Measurements from ENCODE around the gene EAF2.

The EAF2 gene

DNA sequence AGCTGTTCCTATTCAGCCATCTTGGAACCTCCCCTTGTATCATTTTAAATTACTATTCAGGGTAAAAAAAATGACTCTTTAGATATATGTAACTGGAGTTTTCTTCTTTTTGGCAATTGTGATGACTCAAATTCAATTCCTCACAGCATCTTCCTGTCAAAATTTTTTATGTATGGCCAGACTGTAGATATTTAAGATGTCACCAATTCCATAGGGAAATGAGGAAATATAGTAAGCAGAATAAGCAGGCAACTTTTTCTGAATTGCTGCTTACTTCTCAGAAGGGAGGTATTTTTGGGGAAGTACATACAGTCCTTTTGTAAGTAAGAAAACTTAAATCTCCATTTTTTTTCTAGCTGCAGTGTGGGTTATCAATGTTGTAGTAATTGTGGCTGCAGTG lies 28.8 kb downstream of the EAF2 start:
- no peak for DNase-seq

DNA sequence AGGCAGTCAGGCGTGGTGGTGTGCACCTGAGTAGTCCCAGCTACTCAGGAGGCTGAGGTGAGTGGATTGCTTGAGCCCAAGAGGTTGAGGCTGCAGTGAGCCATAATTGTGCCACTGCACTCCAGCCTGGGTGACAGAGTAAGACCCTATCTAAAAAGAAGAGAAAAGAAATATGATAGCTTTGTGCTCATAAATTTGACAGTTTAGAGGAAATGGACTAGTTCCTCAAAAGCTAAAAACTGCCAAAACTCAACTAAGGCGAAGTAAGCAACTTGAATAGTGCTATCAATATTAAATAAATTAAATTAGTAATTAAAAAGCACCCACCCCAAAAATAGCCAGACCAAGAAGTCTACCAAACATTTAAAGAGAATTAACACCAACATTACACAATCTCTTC lies 34.7 kb downstream of the EAF2 start:
- DNase-seq = no peak

GRCh38 chr3:121870717-121871116 lies 35.7 kb downstream of the EAF2 start:
- peak; percentile 4 for DNase-seq

- no peak for DNase-seq
Observed at GRCh38 chr3:121871430-121871829, 36.4 kb downstream of the EAF2 start.

- no peak for DNase-seq
Observed at GRCh38 chr3:121878411-121878810, 43.4 kb downstream of the EAF2 start.

DNA sequence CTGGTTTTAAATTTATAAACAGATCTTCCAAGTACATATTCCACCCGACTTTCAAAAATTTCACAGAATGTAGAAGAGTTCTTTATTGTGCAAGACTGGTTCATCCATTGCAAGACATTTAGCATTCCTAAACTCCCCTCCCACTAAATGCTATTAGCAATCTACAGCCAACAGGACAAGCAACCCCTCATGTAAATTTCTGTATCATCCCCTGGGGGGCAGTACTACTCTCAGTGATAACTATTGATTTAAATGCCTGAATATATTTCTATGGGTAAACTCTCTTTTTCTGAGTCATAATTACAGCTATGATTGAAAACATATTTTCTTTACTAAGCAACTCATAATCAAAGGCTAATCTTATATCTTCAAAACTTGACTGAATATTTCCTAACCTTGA lies 48.5 kb downstream of the EAF2 start:
- peak; percentile 62 for DNase-seq

GRCh38 chr3:121885386-121885785 lies 50.4 kb downstream of the EAF2 start:
- DNase-seq = no peak

GRCh38 chr3:121894301-121894990 lies 59.4 kb downstream of the EAF2 start, which contains the start of gene SLC15A2:
TSS of gene SLC15A2 (plus strand) at chr3:121894401. CDS start at chr3:121894477, 76 bp downstream.
- no peak for DNase-seq

DNA sequence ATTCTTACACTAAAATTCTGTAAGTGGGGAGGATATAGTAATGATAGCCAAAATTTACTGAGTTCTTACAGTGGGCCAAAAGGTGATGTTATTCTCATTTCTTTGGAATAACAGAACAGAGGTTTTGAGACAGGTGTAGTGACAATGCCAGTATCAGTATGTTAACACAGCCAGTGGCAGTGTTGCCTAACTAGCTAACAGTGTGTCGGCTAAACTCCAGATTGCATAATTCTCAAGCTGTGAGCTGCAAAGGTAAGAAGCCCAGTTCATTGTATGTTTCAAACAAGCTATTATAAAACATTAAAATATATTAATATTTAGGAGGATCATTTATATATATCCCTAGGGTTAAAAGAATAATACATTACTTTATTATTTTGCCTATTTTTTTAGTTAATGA lies 60.1 kb downstream of the EAF2 start:
- DNase-seq = no peak

DNA sequence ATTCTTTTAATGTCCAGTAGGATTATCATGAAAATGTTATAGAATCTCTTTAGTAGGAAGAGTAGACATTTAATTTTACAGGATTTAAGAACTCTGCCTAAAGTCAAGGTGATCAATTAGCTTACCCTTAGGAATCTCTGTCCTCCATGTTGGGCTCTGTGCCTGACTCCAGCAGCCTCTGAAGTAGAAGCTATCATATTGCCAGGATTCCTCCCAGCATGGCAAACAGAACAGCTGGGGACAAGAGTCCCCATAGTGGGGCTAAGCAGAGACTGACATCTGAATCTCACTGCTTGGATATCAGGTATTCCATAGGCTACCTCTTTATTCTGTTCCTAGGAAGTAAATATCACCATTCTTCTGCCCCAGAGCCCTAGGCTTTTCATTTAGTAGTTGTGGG lies 60.7 kb downstream of the EAF2 start:
- no peak for DNase-seq

DNA sequence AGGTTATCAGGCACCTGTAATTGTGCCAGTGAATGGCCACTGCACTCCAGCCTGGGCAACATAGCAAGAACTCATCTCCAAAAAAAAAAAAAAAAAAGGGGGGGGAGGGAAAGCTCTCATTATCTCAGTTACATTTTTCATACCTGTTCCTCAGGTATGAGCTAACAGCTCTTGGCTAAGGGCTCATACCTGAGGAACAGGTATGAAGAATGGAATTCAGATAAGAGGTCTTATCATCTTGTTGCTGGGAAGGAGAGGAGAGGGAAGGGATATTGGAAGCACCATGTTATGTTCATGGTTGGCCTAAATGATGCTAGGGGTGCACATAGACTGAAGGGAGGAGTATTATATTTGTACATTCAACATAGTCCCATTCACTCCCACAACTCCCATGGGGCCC lies 61.8 kb downstream of the EAF2 start:
- no peak for DNase-seq

GRCh38 chr3:121897296-121897695 lies 62.3 kb downstream of the EAF2 start:
- DNase-seq = no peak

- peak; percentile 13 for DNase-seq
Observed at GRCh38 chr3:121913305-121913990, 78.4 kb downstream of the EAF2 start.

DNA sequence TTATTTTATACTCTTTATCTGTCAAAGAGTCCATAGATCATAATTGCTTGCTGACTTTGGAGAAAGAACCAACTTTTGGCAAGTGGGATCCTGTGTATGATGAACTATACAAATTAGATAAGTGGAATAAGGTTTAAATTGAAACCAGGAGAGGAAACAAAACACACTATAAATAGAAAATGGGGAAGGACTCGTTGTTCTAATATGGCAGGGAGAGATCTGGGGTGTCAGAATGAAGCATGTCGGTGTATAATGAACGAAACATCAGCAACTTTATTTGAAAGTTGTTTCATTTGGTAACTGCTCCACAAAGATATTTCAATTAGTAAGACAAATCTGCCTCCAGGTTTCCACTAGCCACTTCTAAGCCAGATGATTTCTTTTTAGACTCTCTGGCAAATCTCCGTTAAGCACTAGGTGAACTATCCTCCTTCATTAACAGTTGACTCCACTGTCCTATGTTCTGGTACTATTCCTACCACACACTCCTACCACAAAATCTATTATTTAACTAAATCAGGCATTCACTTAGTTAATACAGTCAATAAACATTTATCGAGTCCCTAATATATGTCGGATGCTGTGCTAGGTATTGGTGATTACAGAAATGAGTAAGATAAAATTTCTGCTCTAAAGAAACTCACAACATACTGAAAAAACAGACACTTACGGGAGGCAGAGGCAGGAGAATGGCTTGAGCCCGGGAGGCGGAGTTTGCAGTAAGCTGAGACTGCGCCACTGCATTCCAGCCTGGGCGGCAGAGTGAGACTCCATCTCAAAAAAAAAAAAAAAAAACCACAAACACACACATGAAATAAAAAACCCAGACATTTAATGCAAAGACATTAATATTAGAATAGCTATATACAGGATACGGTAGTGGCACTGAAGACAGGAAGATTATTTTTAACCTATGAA lies 79.3 kb downstream of the EAF2 start:
- no peak for DNase-seq

GRCh38 chr3:121916189-121916588 lies 81.2 kb downstream of the EAF2 start:
- no peak for DNase-seq

DNA sequence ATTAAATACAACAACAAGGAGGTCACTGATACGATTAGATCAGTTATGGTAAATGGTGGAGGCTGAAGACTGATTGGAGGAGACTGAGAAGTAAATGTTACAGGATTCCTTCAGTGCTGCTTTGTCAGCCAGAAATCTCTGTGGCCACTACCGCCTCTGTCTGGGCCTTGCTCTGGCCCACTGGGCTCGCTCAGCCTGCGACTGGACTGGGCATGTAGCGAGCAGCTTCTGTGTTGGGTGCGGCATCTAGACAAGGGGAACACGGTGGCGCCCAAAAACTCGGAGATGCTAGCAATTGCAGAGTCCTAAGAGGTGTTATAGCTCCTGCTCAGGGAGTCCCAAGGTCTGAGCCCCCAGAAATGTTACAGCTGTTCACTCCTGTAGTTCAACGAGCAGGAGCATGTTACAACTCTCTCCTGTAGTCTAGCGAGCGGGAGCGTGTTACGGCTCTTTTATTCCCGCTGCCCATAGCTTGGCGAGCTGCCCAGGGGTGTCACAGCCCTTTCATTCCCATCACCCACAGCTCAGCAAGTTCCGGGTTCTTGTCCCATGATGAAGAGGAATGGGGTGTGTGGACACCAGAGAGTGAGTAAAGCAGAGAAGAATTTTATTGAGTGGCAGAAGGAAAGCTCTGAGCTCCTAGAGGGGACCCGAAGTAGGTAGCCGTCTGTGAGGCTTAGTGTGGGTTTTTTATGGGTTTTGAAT lies 83.9 kb downstream of the EAF2 start:
- DNase-seq = no peak

GRCh38 chr3:121924734-121925133 lies 89.7 kb downstream of the EAF2 start:
- DNase-seq = no peak

DNA sequence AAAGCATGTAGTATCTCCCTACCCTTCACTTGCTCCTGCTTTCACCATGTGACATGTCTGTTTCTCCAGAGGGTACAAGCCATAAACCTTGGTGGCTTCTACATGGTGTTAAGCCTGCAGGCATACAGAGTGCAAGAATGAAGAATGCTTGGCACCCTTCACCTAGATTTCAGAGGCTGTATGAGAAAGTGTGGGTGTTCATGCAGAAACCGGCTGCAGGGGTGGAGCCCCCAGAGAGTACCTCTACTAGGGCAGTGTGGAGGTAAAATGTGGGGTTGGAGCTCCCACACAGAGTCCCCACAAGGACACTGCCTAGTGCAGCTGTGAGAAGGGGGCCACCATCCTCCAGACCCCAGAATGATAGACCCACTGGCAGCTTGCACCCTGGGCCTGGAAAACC lies 91.4 kb downstream of the EAF2 start:
- DNase-seq = no peak
